Measurements from ENCODE around the gene VSTM2A.
"Not testable (repeated sequence)": the region's sequence is repeated elsewhere in the genome, so short reads cannot be mapped to it uniquely, and the experiment has no call there.

VSTM2A gene

GRCh38 chr7:54541669-54542625, at the start of gene VSTM2A:
Gene VSTM2A (plus strand): TSS chr7:54542375. CDS start chr7:54542731, 356 bp downstream.
- no peak for DNase-seq (ENCODE audit: low read depth)

- DNase-seq (ENCODE audit: low read depth) = not testable (repeated sequence)
Measured at GRCh38 chr7:54504531-54504930, 37.6 kb upstream of the VSTM2A start.

- no peak for DNase-seq (ENCODE audit: low read depth)
Measured at GRCh38 chr7:54529568-54529967, 12.6 kb upstream of the VSTM2A start.

GRCh38 chr7:54538122-54538521, 4.1 kb upstream of the VSTM2A start:
- DNase-seq (ENCODE audit: low read depth) = no peak

- peak; percentile 5 for DNase-seq (ENCODE audit: low read depth)
Measured at GRCh38 chr7:54543051-54543488, 895 bp downstream of the VSTM2A start.

GRCh38 chr7:54544149-54544526, 2.0 kb downstream of the VSTM2A start:
- no peak for DNase-seq (ENCODE audit: low read depth)

GRCh38 chr7:54544527-54545240, 2.5 kb downstream of the VSTM2A start:
- no peak for DNase-seq (ENCODE audit: low read depth)

GRCh38 chr7:54545241-54545563, 3.0 kb downstream of the VSTM2A start:
- no peak for DNase-seq (ENCODE audit: low read depth)

GRCh38 chr7:54546081-54546985, 4.2 kb downstream of the VSTM2A start:
- no peak for DNase-seq (ENCODE audit: low read depth)

GRCh38 chr7:54546986-54547314, 4.8 kb downstream of the VSTM2A start:
- DNase-seq (ENCODE audit: low read depth) = no peak

- no peak for DNase-seq (ENCODE audit: low read depth)
Measured at GRCh38 chr7:54550471-54550870, 8.3 kb downstream of the VSTM2A start.

GRCh38 chr7:54556121-54556520, 13.9 kb downstream of the VSTM2A start:
- DNase-seq (ENCODE audit: low read depth) = no peak

GRCh38 chr7:54559401-54559800, 17.2 kb downstream of the VSTM2A start:
- no peak for DNase-seq (ENCODE audit: low read depth)

GRCh38 chr7:54560198-54560597, 18.0 kb downstream of the VSTM2A start:
- DNase-seq (ENCODE audit: low read depth) = no peak

GRCh38 chr7:54560723-54561122, 18.5 kb downstream of the VSTM2A start:
- no peak for DNase-seq (ENCODE audit: low read depth)

GRCh38 chr7:54563329-54563916, 21.2 kb downstream of the VSTM2A start:
- DNase-seq (ENCODE audit: low read depth) = no peak

- no peak for DNase-seq (ENCODE audit: low read depth)
Measured at GRCh38 chr7:54565432-54565831, 23.3 kb downstream of the VSTM2A start.

- DNase-seq (ENCODE audit: low read depth) = no peak
Measured at GRCh38 chr7:54581511-54581910, 39.3 kb downstream of the VSTM2A start.

GRCh38 chr7:54591404-54592386, 49.5 kb downstream of the VSTM2A start:
- DNase-seq (ENCODE audit: low read depth) = no peak

- no peak for DNase-seq (ENCODE audit: low read depth)
Measured at GRCh38 chr7:54596747-54597146, 54.6 kb downstream of the VSTM2A start.

GRCh38 chr7:54615537-54615936, 73.4 kb downstream of the VSTM2A start:
- no peak for DNase-seq (ENCODE audit: low read depth)
